GM12892 (cell line): ENCODE data around the gene PTPRR.

Source experiments
- DNase-seq: peaks from one replicate; pipeline ENCODE4 v3.0.0; 2011; ENCODE audit not compliant: insufficient read length
- FAIRE-seq: peaks from 2 replicates; lab custom pipeline; 2011; peaks lifted over from hg19 to GRCh38; lab: Jason Lieb, UNC
- POLR2A ChIP-seq: IDR thresholded peaks from 2 replicates; pipeline ENCODE4 v1.6.1; 2011; ENCODE audit warnings: low read depth, low read length, control low read depth
- POLR2AphosphoS5 ChIP-seq: IDR thresholded peaks from 2 replicates; pipeline ENCODE4 v1.6.1; 2011; ENCODE audit warnings: low read depth, low read length, control low read depth
- TAF1 ChIP-seq: IDR thresholded peaks from 2 replicates; pipeline ENCODE4 v1.6.1; 2011; ENCODE audit warnings: low read depth, mild to moderate bottlenecking, control low read depth, low read length, borderline replicate concordance

Gene PTPRR

DNA sequence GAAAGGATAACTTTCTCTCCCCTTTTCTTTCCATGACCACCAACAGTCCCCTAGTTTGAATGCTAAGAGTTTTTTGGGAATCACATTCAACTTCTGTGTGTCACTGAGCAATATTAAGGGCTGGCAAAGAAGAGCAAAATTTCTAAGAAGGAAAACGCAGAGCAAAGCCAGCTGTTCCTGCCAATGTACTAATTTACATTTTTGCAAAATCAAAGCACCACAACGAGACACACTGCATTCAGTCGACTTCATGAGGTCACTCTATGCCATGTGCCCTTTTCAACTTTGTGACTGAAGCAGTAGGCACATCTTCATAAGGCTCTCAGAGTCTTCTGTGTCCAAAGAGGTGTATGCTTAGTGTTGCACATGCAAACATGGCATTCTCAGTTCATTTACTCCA lies 66.4 kb downstream of the PTPRR start:
- FAIRE-seq (no peak), DNase-seq (no peak)
- TF ChIP-seq POLR2A: no peak
- no peak for TF ChIP-seq POLR2AphosphoS5
- TF ChIP-seq TAF1: no peak

GRCh38 chr12:70853326-70853725 lies 67.2 kb downstream of the PTPRR start:
- no peak for FAIRE-seq

DNA sequence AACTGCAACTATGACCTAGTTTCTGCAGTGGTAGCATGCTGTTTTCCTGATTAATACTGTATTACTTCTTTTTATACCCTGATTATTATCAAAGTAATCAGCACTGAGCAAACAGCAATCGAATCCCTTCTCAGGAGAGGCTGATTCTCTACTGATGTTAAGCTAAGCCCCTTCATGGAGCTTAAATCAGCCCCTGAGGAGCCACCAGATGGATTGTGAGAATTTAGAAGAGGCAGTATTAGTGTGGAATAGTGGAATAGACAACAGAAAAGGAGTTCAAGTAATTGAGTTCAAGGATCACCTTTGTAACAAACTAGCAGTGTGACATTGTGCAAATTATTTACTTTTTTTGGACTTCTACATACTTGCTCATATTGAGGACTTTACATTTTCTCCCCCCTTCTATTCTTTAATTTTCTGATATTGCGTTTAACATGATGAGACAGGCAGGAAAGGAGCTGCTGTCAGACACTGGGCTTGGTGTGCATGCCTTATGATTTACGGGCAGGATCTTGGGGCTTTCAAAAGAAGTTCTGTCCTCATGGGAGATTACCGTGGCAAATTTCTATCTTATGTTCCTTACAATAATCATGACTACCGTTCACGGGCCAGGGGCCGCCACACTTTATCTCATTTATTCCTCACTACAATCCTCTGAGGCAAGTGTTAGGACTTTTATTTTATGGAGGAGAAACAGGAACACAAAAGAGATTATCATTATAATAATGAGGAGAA lies 68.0 kb downstream of the PTPRR start:
- no peak for DNase-seq
- no peak for TF ChIP-seq POLR2AphosphoS5
- no peak for TF ChIP-seq TAF1
- no peak for TF ChIP-seq POLR2A
- FAIRE-seq: no peak

More at GRCh38 chr12:70853326-70853725, 67.2 kb downstream of the PTPRR start:
- no peak for DNase-seq
- TF ChIP-seq TAF1: no peak
- TF ChIP-seq POLR2AphosphoS5: no peak
- TF ChIP-seq POLR2A: no peak

DNA sequence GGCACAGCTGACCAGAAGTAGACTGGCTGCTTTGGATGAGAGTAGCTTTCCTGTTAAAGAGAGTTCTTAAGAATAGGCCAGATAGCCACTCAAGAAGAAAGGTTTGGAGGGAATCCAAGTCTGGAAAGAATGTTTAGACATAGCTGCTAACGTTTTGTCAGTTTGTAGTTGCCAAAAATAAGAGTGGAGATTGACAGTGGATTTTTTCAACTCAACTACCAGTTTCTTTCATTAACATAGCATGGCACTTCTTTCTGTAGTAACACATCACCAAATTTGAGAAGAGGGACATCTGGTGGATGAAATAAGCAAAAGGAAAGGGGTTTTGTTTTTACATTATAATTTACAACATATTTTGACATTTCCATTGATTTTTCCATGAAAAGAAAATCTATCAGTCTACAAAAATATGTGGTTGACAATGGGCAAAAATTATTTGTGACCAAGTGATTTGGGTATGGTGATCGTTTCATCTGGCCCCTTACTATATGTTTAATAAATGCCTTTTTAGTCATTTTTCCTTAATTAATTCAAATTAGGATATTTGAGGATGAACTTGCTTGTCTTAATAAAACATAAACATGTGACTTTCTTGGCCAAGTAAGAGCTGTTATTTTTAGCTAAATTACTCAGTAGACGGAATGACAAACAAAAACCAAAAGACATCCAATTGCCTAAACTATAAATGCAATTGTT lies 71.1 kb downstream of the PTPRR start:
- FAIRE-seq (no peak), DNase-seq (no peak)
- TF ChIP-seq POLR2A (no peak), POLR2AphosphoS5 (no peak), TAF1 (no peak)

DNA sequence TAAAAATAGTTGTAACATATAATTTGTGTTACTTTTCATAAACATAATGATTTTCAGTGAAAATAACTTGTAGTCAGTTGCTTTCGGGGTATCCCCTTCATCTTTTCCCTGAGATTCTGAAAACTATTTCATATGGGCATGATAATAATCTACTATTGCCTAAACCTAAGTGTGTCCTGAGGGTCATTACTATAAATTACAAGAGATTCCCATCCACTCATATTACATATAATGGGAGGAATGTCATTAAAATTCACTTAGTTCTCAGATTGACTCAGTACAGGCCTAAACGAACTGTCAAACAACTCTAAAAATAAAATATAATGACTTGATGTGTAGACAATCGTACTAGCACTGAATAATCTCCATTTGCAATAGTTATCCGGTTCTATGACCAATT lies 72.7 kb downstream of the PTPRR start:
- FAIRE-seq (no peak), DNase-seq (no peak)
- no peak for TF ChIP-seq POLR2A
- no peak for TF ChIP-seq TAF1
- TF ChIP-seq POLR2AphosphoS5: no peak

DNA sequence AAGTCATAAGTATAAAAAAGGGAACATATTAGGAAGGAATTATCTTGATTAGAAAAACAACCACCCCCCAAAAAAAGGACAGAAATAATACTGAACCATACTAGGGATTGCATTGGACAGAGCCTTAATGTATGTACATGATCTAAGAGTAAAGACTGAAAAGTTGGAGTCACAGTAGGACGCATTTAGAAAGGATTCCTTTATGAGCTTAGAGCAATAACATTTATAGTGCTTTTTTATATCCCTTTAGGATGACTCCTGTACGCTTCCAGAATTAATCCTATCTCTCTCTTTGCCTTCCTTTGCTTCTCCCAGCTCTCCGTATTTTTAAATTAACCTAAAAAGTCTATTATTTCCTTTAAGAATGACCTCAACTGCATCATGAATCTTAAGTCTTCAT lies 75.3 kb downstream of the PTPRR start:
- TF ChIP-seq POLR2AphosphoS5: no peak
- no peak for TF ChIP-seq POLR2A
- no peak for TF ChIP-seq TAF1
- DNase-seq: no peak
- FAIRE-seq: no peak

GRCh38 chr12:70843363-70843762 lies 77.2 kb downstream of the PTPRR start:
- TF ChIP-seq TAF1 (no peak), POLR2A (no peak), POLR2AphosphoS5 (no peak)
- no peak for DNase-seq
- no peak for FAIRE-seq

DNA sequence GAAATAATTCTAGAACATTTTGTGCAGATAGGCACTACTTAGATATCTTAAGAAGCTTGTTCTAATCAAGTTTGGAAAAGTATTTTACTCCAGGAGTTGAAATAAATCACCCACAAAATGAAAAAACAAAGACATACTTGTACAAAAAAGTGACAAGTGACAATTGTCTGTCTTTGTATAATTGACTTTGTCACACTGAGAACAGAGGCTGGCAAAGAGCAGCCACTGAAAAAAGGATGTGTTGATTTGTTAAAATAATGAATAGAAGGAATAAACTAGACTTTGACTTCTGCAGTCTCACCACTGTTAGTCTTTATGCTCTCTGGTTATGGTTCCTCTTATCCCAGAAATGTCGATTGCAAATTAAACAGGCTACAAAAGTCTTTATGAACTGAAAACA lies 77.6 kb downstream of the PTPRR start:
- no peak for FAIRE-seq
- DNase-seq: no peak
- TF ChIP-seq TAF1 (no peak), POLR2AphosphoS5 (no peak)

- DNase-seq (no peak), FAIRE-seq (no peak)
- TF ChIP-seq POLR2AphosphoS5 (no peak), TAF1 (no peak), POLR2A (no peak)
Measured at GRCh38 chr12:70842136-70842535, 78.4 kb downstream of the PTPRR start.

DNA sequence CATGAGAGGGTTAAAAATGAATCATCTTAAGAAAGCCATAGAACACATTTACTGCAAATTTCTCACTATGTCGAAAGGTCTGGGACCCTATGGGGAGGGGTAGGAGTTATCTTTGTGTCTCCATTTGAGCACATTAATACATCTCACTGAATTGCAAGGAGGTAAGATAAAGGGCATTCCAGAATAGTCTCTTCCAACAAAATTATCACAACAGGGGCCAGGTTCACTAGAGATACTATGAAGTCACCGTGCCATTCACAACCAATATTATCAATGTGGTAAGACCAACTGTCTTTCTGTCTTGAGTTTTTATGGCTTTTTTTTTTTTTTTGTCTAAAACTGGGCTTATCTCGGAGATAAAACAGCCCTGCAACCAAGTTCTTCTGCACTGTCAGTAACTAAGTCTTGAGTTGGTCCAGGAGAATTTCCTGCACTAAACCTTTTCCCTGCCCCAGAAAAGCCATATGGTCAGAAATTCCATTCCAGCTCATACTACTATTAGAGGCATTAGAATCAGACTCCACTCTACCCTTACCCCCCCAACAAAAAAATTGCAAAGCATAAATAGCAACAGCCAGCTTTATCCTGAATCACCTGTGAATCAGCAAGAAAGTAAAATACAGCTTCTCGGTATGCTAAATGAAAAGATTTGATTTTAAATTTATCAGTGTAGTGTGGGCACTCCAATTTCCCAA lies 79.7 kb downstream of the PTPRR start:
- DNase-seq (no peak), FAIRE-seq (no peak)
- no peak for TF ChIP-seq POLR2A
- TF ChIP-seq POLR2AphosphoS5: no peak
- no peak for TF ChIP-seq TAF1

- FAIRE-seq (no peak), DNase-seq (no peak)
- TF ChIP-seq TAF1 (no peak), POLR2AphosphoS5 (no peak)
Measured at GRCh38 chr12:70839544-70839943, 81.0 kb downstream of the PTPRR start.
